ENCODE data around the gene VPS54.
"Not testable (repeated sequence)": the region's sequence is repeated elsewhere in the genome, so short reads cannot be mapped to it uniquely, and the experiment has no call there.

DNA sequence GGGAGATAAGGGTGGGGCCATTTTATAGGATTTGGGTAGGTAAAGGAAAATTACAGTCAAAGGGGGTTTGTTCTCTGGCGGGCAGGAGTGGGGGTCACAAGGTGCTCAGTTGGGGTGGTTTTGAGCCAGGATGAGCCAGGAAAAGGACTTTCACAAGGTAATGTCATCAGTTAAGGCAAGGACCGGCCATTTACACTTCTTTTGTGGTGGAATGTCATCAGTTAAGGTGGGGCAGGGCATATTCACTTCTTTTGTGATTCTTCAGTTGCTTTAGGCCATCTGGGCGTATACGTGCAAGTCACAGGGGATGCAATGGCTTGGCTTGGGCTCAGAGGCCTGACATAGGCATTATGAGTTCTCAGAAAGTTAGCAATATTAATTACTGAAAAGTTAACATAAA, 171.7 kb downstream of the VPS54 start:
- not testable (repeated sequence) for TF ChIP-seq POLR2A (IDR thresholded peaks at IDR 0.05; ENCODE audit: low read depth); CTCF (IDR thresholded peaks at IDR 0.05)

Data from esophagus muscularis mucosa (tissue), 3 donors.